ENCODE measurements around the gene YWHAG.

DNA sequence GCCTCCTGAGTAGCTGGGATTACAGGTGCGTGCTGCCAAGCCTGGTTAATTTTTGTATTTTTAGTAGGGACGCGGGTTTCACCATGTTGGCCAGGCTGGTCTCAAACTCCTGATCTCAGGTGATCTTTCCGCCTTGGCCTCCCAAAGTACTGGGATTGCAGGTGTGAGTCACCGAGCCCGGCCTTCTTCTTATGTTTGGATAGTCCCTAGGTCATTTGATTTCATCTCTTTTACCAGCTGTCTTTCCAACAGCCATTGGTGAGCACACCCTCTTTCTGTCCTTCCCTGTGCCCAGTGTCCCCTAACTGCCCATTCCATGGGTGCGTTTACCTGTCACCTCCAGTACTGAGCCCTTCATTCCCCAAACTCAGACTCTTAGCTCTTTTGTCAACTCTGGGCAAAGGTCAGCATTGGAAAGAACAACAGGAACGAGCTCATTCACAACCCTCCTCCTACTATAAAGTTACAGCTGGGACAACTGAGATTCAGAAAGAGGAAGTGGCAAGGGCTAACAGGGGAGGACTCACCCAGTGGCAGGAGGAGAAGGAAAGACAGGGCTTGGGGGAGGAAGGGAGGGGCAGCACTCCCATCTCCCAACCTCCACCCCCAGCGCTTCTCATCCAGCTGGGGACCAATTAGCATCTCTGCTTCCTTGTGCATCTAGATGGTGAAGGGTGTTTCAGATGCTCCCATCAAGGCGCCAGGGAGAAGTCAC lies 45.1 kb upstream of the YWHAG start:
- TF ChIP-seq, protein P1, sequence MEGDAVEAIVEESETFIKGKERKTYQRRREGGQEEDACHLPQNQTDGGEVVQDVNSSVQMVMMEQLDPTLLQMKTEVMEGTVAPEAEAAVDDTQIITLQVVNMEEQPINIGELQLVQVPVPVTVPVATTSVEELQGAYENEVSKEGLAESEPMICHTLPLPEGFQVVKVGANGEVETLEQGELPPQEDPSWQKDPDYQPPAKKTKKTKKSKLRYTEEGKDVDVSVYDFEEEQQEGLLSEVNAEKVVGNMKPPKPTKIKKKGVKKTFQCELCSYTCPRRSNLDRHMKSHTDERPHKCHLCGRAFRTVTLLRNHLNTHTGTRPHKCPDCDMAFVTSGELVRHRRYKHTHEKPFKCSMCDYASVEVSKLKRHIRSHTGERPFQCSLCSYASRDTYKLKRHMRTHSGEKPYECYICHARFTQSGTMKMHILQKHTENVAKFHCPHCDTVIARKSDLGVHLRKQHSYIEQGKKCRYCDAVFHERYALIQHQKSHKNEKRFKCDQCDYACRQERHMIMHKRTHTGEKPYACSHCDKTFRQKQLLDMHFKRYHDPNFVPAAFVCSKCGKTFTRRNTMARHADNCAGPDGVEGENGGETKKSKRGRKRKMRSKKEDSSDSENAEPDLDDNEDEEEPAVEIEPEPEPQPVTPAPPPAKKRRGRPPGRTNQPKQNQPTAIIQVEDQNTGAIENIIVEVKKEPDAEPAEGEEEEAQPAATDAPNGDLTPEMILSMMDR (IDR thresholded peaks at IDR 0.05; ENCODE audit: low read depth, low read length, poor library complexity, severe bottlenecking) = no peak
- no peak for TF ChIP-seq EZH2phosphoT487 (IDR thresholded peaks at IDR 0.05; ENCODE audit: borderline replicate concordance, low read length)

Data from DOHH2 (cell line).